Gastroesophageal sphincter (tissue), 4 donors: ENCODE data around the gene HCN4. TPM values are rescaled to one million over a fixed set of nuclear protein-coding genes. Genes with fewer than 3 reads are reported as not detected.

Source experiments
- ATAC-seq: fragments of 150-250 bp; one replicate; pipeline ENCODE4 v1.9.1; 2016; ENCODE audit warnings: mild to moderate bottlenecking, moderate library complexity
- H3K27ac ChIP-seq, 4 donors: fragments of 200-600 bp; sonication (generic) in 3 of 4; 1 replicate in 3 of 4; 2 replicates in 1 of 4; pipeline ENCODE4 v1.5.1; 2016 to 2019
- H3K27me3 ChIP-seq: fragments of 200-600 bp; sonication (generic); one replicate; pipeline ENCODE4 v1.5.1; 2019
- H3K36me3 ChIP-seq, 2 donors: fragments of 200-600 bp; sonication (generic); one replicate each; pipeline ENCODE4 v1.5.1; 2019; ENCODE audit warnings: control low read depth in 1 of 2
- H3K4me1 ChIP-seq, 3 donors: fragments of 200-600 bp; sonication (generic); 1 replicate in 2 of 3; 2 replicates in 1 of 3; pipeline ENCODE4 v1.5.1; 2016 to 2019; ENCODE audit warnings: control low read depth in 2 of 3
- H3K4me3 ChIP-seq, 2 donors: fragments of 200-600 bp; sonication (generic); one replicate each; pipeline ENCODE4 v1.5.1; 2019; ENCODE audit warnings: mild to moderate bottlenecking in 1 of 2, moderate library complexity in 1 of 2
- H3K9me3 ChIP-seq, 3 donors: fragments of 200-600 bp; sonication (generic); one replicate each; pipeline ENCODE4 v1.5.1; 2017 to 2019; ENCODE audit warnings: control low read depth in 2 of 3
- EP300 ChIP-seq: sonication (generic); formaldehyde crosslinking; IDR thresholded peaks from one replicate; pipeline ENCODE4 v1.6.1; 2017; ENCODE audit warnings: antibody characterized with exemption, mild to moderate bottlenecking
- POLR2A ChIP-seq, 2 donors: fragments of 450-650 bp; IDR thresholded peaks; one replicate each; pipeline ENCODE4 v1.6.1; 2017; ENCODE audit warnings: antibody characterized with exemption in 2 of 2, mild to moderate bottlenecking in 2 of 2, moderate library complexity in 1 of 2
- POLR2AphosphoS5 ChIP-seq: sonication (generic); formaldehyde crosslinking; IDR thresholded peaks from one replicate; pipeline ENCODE4 v1.6.1; 2017; ENCODE audit warnings: antibody characterized with exemption
- WGBS, 2 donors: methylation state at CpG; one replicate each; pipeline ENCODE4 v1.1.5; 2018; ENCODE audit warnings: low coverage in 1 of 2; 5-methylcytosine and 5-hydroxymethylcytosine counted together
- total RNA-seq, 4 donors: library from RNA; depleted of rRNA; stranded (reverse); fragments of >200 nt; gene quantifications; one replicate each; pipeline ENCODE4 v1.1.0, GENCODE V29; 2016
- TF ChIP-seq, protein P1 (sequence below), 4 experiments: fragments of 200-600 bp in 2 of 4; fragments of 450-650 bp in 2 of 4; sonication (generic) in 1 of 4; IDR thresholded peaks; one replicate each; pipeline ENCODE4 v1.5.1; 2017 to 2019; ENCODE audit warnings: antibody characterized with exemption in 4 of 4, mild to moderate bottlenecking in 2 of 4, moderate library complexity in 2 of 4

The HCN4 gene
- total RNA-seq, 4 donors from 2014 or later = 0.08 TPM; not detected in 3

DNA sequence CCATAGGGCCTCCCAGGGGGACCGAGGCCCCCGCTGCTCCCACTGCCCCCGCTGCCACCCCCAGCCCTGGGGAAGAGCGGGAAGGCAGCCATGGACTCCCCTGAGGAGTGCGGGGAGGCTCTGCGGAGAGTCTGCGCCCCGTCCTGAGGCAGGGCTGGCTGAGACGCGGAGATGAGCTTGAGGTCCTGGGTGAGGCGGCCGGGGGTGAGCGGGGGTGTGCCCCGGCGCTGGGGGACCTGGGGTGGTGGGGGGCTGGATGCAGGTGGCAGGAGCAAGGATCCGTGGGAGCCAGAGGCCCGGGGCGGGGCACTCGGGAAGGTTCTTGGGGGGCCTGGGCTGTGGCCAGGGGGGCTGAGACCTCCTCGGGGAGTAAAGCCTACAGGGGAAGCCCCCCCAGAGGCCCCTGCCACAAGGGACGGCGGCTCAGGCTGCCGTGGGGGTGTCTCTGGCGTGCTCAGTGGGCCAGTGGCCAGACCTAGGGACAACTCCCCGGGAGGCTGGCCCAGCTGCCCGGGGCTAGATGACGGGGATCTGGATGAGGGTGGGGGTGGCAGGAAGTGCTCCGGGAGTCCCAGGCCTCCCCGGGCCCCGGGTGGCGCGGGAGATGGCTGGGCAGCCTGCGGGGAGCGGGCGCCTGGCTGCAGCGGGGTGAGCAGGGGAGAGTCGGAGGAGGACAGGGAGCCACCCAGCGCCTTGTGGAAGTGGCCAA is 45.9 kb downstream of the HCN4 start:
- Histone ChIP-seq H3K4me1 (no peaks in the 10 kb centered on the region), H3K9me3 (no peaks in the 10 kb centered on the region), H3K27me3 (peaks cover 81% of the 10 kb centered on the region), H3K27ac (no peak overlapping the region), H3K36me3 (no peaks in the 10 kb centered on the region), H3K4me3 (no peak overlapping the region)
- 94% methylated on average over 11 of the region's 38 CpGs; no CpG with 5 or more reads in 1 of the 2 donors for WGBS, 2 donors
- TF ChIP-seq POLR2A (IDR thresholded peaks at IDR 0.05) = no peak
- TF ChIP-seq, protein P1, sequence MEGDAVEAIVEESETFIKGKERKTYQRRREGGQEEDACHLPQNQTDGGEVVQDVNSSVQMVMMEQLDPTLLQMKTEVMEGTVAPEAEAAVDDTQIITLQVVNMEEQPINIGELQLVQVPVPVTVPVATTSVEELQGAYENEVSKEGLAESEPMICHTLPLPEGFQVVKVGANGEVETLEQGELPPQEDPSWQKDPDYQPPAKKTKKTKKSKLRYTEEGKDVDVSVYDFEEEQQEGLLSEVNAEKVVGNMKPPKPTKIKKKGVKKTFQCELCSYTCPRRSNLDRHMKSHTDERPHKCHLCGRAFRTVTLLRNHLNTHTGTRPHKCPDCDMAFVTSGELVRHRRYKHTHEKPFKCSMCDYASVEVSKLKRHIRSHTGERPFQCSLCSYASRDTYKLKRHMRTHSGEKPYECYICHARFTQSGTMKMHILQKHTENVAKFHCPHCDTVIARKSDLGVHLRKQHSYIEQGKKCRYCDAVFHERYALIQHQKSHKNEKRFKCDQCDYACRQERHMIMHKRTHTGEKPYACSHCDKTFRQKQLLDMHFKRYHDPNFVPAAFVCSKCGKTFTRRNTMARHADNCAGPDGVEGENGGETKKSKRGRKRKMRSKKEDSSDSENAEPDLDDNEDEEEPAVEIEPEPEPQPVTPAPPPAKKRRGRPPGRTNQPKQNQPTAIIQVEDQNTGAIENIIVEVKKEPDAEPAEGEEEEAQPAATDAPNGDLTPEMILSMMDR (IDR thresholded peaks at IDR 0.05) = no peak
- no peak for TF ChIP-seq POLR2AphosphoS5
- no peak for TF ChIP-seq EP300
- ATAC-seq = no peak

DNA sequence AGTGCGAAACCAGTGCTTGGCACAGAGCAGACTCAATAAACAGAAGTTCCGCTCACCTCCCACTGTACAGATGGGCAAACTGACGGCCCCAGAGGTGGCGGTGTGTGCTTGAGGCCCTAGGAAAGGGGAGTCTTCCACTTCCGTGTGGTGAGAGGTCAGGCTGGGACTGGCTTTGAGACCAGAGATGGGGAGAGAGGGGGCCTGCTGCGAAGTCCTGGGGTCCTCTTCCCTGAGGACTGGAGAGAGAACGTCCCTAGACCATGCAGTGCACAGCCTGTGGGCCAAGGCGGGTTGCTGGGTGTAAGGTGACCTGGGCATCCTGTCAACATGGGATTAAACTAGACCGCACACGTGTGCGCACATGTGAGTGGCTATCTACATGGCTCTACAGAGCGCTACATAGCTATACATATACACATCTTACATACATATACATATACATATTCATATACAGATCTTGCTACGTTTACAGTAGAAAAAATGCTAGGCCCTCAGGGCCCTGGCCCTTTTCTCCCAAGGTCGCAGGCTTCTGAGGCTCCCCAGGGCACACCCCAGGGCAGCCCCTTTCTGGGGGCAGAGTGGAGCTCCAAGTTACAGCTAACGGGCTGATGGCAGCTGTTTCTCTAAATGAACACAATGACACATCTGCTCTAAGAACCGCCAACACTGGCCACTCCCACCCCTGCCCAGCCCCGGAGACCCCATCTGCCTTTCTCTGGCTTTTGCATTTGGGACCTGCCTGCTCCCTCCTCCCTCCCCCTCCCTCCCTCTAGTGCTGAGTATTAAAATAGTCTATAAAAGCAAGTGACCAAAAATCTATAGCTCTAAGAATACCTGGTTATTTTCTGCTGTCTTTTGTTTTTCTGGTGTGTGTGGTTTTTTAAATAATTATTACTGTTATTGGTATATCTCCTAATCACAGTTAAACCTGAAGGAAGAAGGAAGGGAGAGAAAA is 47.0 kb downstream of the HCN4 start:
- Histone ChIP-seq H3K4me3 (no peak overlapping the region), H3K27me3 (peaks cover 82% of the 10 kb centered on the region), H3K36me3 (no peaks in the 10 kb centered on the region), H3K27ac (no peak overlapping the region), H3K4me1 (no peaks in the 10 kb centered on the region), H3K9me3 (no peaks in the 10 kb centered on the region)
- ATAC-seq = no peak
- no peak for TF ChIP-seq EP300
- no peak for TF ChIP-seq POLR2A (IDR thresholded peaks at IDR 0.05)
- TF ChIP-seq, protein P1 (IDR thresholded peaks at IDR 0.05) = no peak
- TF ChIP-seq POLR2AphosphoS5 = no peak
- 73 to 76% methylated on average over 10 to 13 of the region's 17 CpGs for WGBS, 2 donors

DNA sequence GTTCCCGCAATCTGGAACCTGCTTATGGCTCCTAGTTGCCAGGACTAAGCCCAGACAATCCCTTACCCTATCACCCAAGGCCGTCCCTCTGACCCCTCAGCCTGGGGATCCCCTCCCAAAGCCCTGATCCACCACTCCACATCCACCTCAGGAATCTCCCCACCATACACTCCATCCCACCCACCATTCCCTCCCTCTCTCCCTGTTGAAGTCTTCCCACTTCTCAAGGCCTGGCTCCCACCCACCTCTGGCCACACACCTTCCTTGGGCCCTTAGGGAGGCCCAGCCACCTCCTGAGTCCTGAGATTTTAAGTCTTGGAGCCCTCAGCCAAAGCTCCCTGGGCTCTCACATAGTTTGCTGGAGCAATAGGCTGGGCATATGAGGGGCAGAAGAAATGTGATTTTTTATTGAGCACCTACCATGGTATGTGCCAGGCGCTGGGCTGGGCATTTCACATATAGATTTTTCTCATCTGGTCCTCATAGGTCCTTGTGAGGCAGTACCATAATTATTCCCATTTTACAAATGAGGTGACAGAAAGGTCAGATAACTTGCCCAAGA is 48.1 kb downstream of the HCN4 start:
- H3K9me3 ChIP-seq = no peaks in the 10 kb centered on the region
- no peak for TF ChIP-seq POLR2AphosphoS5
- no peak for TF ChIP-seq EP300
- TF ChIP-seq, protein P1 (IDR thresholded peaks at IDR 0.05) = no peak
- no peak for TF ChIP-seq POLR2A (IDR thresholded peaks at IDR 0.05)
- H3K27ac ChIP-seq = no peak overlapping the region
- H3K4me1 ChIP-seq = no peaks in the 10 kb centered on the region
- WGBS, 2 donors = 100% methylated on average over 2 of the region's 3 CpGs; no CpG with 5 or more reads in 1 of the 2 donors
- ATAC-seq = no peak
- no peak overlapping the region for H3K4me3 ChIP-seq
- no peaks in the 10 kb centered on the region for H3K36me3 ChIP-seq
- H3K27me3 ChIP-seq = peaks cover 76% of the 10 kb centered on the region

DNA sequence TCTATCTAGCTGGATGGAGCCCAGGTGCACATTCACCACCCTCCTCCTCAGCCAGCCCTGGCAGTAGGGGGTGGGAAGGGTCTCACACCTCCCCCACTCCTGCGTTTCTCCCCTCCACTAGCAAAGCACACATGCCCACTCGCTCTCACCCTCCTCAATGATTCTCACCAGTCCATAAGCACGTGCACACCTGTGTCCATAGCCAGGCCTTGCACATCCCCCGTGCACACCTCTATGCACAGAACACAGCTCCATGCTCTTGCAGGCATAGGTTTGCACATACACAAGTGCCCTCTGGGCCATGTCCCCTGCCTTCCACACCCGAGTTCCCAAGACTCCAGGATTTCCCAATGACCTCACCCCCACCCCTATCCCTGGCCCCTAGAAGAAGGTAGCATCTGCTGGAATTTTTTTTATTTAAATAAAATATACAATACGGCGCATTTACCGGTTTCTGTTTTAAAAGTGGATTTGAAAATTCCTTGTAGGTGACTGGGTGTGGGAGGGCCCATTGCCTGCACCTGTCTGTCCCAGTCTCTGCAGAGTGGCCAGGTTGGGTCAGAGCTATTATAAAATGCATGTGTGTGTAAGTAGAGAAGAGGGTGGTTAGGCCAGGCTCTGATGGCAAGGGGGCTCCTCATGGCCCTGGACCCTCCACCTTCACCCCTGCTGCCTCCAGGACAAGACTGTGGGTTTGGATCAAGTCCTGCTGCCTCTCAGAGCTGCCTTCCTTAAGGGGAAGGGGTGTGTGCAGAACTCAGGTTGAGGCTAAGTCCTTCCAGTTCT is 49.1 kb downstream of the HCN4 start:
- peaks cover 66% of the 10 kb centered on the region for H3K27me3 ChIP-seq
- TF ChIP-seq, protein P1 (IDR thresholded peaks at IDR 0.05) = no peak
- TF ChIP-seq POLR2AphosphoS5 (no peak), EP300 (no peak), POLR2A (IDR thresholded peaks at IDR 0.05) (no peak)
- WGBS, 2 donors = 67 to 73% methylated on average over 7 to 8 of the region's 8 CpGs

More for the DNA sequence above, 49.1 kb downstream of the HCN4 start:
- no peaks in the 10 kb centered on the region for H3K4me1 ChIP-seq
- no peaks in the 10 kb centered on the region for H3K9me3 ChIP-seq
- no peak overlapping the region for H3K4me3 ChIP-seq
- no peak overlapping the region for H3K27ac ChIP-seq
- H3K36me3 ChIP-seq = no peaks in the 10 kb centered on the region
- no peak for ATAC-seq
